Femur (tissue), 1 donor: Measurements from ENCODE around the gene MSH3.
"Not testable (repeated sequence)": the region's sequence is repeated elsewhere in the genome, so short reads cannot be mapped to it uniquely, and the experiment has no call there.

Source experiments
- DNase-seq: peaks from one replicate; pipeline ENCODE4 v3.0.0-alpha.2; 2017

MSH3 gene

GRCh38 chr5:80799041-80799440 is 144.6 kb downstream of the MSH3 start:
- no peak for DNase-seq

- DNase-seq: no peak
These were observed 145.1 kb downstream of the MSH3 start for GRCh38 chr5:80799573-80799972.

GRCh38 chr5:80804332-80804731 is 149.9 kb downstream of the MSH3 start:
- no peak for DNase-seq

GRCh38 chr5:80805038-80805437 is 150.6 kb downstream of the MSH3 start:
- no peak for DNase-seq

- DNase-seq: no peak
These were observed 152.5 kb downstream of the MSH3 start for GRCh38 chr5:80806929-80807328.

GRCh38 chr5:80809451-80809850 is 155.0 kb downstream of the MSH3 start:
- DNase-seq: no peak

- no peak for DNase-seq
These were observed 156.0 kb downstream of the MSH3 start for GRCh38 chr5:80810425-80810824.

- DNase-seq: no peak
These were observed 162.1 kb downstream of the MSH3 start for GRCh38 chr5:80816590-80816989.

- no peak for DNase-seq
These were observed 166.2 kb downstream of the MSH3 start for GRCh38 chr5:80820685-80821084.

- no peak for DNase-seq
These were observed 168.2 kb downstream of the MSH3 start for GRCh38 chr5:80822640-80823039.

- not testable (repeated sequence) for DNase-seq
These were observed 169.7 kb downstream of the MSH3 start for GRCh38 chr5:80824159-80824558.

GRCh38 chr5:80825786-80826460 is 171.5 kb downstream of the MSH3 start:
- DNase-seq: no peak

- no peak for DNase-seq
These were observed 180.3 kb downstream of the MSH3 start for GRCh38 chr5:80834710-80835109.

- no peak for DNase-seq
These were observed 180.7 kb downstream of the MSH3 start for GRCh38 chr5:80835128-80835527.

- no peak for DNase-seq
These were observed 183.2 kb downstream of the MSH3 start for GRCh38 chr5:80837679-80838078.

GRCh38 chr5:80841026-80841797 is 186.8 kb downstream of the MSH3 start:
- DNase-seq: not testable (repeated sequence)

GRCh38 chr5:80846422-80846821 is 192.0 kb downstream of the MSH3 start:
- DNase-seq: not testable (repeated sequence)

GRCh38 chr5:80850168-80850567 is 195.7 kb downstream of the MSH3 start:
- DNase-seq: not testable (repeated sequence)

GRCh38 chr5:80852331-80853245 is 198.1 kb downstream of the MSH3 start:
- no peak for DNase-seq

GRCh38 chr5:80853413-80853812 is 199.0 kb downstream of the MSH3 start:
- DNase-seq: no peak

- DNase-seq: no peak
These were observed 200.1 kb downstream of the MSH3 start for GRCh38 chr5:80854583-80854982.

GRCh38 chr5:80860924-80861613 is 206.6 kb downstream of the MSH3 start:
- no peak for DNase-seq

- no peak for DNase-seq
These were observed 209.3 kb downstream of the MSH3 start for GRCh38 chr5:80863708-80864107.
